ENCODE measurements around the gene PLA2G3.
"Not testable (repeated sequence)": the region's sequence is repeated elsewhere in the genome, so short reads cannot be mapped to it uniquely, and the experiment has no call there.

PLA2G3 gene

DNA sequence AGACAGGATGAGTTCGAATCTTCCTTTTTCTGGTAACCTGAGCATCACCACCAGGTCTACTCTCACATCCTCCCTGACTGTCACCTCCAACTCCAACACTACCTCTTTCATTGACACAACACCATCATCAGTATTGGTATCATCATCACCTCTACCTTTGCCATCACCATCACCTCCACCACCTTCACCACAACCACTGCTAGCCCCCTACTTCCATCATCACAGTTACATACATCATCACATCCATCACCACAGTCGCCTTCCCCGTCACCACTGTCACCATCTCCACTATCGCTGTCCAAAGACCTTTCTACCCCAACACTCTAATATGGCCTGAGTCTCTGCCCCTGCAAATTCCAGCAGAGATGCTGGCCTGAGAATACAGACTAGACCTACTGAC, 18.9 kb downstream of the PLA2G3 start:
- ATAC-seq = no peak

DNA sequence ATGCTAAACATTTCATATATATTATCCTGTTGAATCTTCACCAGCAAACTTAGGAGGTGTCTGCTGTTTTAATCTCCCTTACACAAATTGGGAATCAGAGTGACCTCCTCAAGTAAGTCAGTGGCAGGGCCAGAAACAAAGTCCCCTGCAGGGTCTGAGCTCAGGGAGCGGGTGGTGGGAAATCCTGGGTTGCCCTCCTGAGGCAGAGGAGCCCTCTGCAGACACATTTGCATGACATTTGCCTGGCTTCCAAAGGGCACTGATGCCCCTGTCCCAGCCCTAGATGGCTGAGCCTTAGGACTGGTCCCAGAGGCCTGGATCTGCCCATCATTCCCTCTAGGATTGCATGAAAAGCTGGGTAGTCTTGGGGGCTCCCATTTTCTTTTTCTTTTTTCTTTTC, 19.7 kb downstream of the PLA2G3 start:
- no peaks in the 10 kb centered on the region for H3K36me3 Mint-ChIP-seq
- H3K4me1 Mint-ChIP-seq = peaks cover 5% of the 10 kb centered on the region
- DNase-seq (ENCODE audit: low spot score in 2 of 2) (no peak), ATAC-seq (no peak)
- H3K9me3 Mint-ChIP-seq = no peaks in the 10 kb centered on the region
- H3K4me3 Mint-ChIP-seq = no peak overlapping the region
- H3K27ac Mint-ChIP-seq = no peak overlapping the region

More for the DNA sequence above, 18.9 kb downstream of the PLA2G3 start:
- DNase-seq (ENCODE audit: low spot score in 2 of 2) = no peak
- Mint-ChIP-seq H3K9me3 (no peaks in the 10 kb centered on the region), H3K4me1 (peaks cover 5% of the 10 kb centered on the region), H3K4me3 (no peak overlapping the region), H3K27ac (no peak overlapping the region), H3K36me3 (no peaks in the 10 kb centered on the region)

DNA sequence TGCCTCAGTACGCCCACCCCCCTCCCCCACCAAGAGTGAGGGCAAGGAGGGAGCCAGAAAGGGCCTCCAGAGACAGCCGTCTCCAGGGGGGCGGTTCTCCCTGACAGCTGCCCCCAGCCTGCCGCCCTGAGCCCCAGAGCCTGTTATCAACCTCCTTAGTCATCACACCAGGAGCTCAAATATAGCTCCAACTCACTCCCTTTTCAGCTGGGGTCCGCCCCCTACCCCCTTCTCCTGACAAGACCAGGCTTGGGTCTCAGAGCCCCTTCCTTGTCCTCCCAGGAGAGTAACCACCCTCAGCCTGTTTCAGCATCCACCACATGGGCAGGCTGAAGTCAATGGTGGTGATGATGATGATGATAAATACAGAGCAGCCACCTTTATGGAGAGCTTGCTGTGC, 20.1 kb downstream of the PLA2G3 start:
- H3K4me1 Mint-ChIP-seq = peaks cover 5% of the 10 kb centered on the region
- no peak for ATAC-seq
- no peaks in the 10 kb centered on the region for H3K9me3 Mint-ChIP-seq
- DNase-seq (ENCODE audit: low spot score in 2 of 2) = no peak
- no peak overlapping the region for H3K4me3 Mint-ChIP-seq
- no peaks in the 10 kb centered on the region for H3K36me3 Mint-ChIP-seq
- H3K27ac Mint-ChIP-seq = no peak overlapping the region

DNA sequence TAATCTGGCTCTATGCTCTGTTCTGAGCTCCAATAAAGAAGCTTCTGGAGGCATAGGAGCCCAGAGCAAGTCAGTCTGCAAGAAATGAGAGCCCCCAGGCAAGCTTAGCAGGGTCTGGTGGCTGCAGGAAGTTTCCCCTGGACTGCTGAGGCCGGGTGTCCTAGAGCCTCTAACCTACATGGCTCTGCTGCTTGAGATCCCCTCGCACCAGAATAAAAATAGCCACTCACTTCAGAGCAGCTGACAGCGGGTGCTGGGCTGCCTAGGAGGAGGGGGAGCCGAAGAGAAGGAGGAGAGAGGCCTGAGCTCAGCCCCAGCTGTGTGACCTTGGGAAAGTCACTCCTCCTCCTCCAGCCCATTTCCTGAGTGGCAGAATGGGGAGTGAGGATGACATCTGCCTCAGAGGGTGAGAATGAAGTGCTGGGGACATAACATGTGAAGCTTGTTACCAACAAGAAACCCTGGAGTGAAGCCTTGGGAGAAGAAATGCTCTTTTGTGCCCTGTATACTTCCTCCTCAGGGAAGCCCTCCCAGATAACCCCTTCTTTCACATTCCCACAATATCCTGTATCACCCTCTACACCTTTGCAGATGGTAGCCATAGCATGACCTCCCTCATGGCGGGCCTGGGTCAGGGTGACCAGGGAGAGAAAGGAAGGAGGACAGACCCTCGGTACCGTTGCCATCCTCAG, 21.1 kb downstream of the PLA2G3 start:
- no peak for DNase-seq (ENCODE audit: low spot score in 2 of 2)
- no peaks in the 10 kb centered on the region for H3K36me3 Mint-ChIP-seq
- no peaks in the 10 kb centered on the region for H3K9me3 Mint-ChIP-seq
- H3K27ac Mint-ChIP-seq = no peak overlapping the region
- peaks cover 5% of the 10 kb centered on the region for H3K4me1 Mint-ChIP-seq
- no peak overlapping the region for H3K4me3 Mint-ChIP-seq
- no peak for ATAC-seq

DNA sequence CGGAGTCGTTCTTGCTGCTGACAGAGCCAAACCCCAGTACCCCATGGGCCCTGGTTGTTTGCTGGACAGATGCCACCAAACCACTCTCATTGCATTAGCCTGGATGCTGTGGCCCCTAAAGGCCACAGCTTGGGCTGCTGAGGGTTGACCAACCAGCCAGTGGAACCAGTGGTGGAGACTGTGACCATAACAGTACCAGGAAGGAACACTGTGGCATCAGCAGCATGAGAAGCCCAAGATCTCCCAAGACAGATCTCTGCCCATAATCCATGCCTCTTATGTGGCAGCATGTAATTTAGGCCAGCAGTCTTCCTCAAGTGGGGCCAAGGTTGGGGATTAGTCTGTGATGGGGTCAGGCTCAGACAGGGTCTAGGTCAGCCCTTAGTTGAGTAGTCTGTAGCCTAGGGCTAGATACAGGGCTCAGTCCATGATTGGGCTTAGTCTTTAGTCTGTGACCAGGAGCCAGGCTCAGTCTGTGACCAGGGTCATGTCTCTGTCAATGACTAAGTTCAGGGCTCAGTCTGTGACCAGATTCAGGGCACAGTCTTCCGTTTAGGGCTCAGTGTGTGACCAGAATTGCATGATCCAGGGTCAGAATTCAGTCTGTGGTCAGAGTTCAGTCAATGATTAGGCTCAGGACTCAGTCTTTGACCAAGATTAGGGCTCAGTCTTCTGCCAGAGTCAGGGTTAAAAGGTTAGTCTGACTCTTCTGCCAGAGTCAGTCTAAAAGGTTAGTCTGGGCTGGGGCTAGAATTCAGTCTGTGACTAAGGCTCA, 22.1 kb downstream of the PLA2G3 start:
- ATAC-seq (peak; percentile 19), DNase-seq (ENCODE audit: low spot score in 2 of 2) (no peak)
- Mint-ChIP-seq H3K9me3 (no peaks in the 10 kb centered on the region), H3K4me1 (peaks cover 5% of the 10 kb centered on the region), H3K27ac (no peak overlapping the region), H3K36me3 (no peaks in the 10 kb centered on the region), H3K4me3 (no peak overlapping the region)

DNA sequence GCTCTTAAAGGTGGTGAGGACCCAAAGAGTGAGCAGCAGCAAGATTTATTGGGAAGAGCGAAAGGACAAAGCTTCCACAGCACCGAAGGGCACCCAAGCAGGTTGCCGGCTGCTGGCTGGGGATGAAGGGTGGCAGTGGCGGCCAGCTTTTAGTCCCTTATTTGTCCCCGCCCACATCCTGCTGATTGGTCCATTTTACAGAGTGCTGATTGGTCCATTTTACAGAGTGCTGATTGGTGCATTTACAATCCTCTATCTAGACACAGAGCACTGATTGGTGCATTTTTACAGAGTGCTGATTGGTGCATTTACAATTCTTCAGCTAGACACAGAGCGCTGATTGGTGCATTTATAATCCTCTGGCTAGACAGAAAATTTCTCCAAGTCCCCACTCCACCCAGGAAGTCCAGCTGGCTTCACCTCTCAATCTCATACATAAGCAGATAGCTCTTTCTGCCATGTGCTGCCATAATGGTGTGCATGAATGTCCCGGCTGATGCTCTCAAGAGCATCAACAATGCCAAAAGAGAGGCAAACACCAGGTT, 27.7 kb downstream of the PLA2G3 start:
- H3K9me3 Mint-ChIP-seq; H3K27ac Mint-ChIP-seq; H3K4me3 Mint-ChIP-seq; H3K36me3 Mint-ChIP-seq; ATAC-seq; H3K4me1 Mint-ChIP-seq; DNase-seq (ENCODE audit: low spot score in 2 of 2): not testable (repeated sequence)

DNA sequence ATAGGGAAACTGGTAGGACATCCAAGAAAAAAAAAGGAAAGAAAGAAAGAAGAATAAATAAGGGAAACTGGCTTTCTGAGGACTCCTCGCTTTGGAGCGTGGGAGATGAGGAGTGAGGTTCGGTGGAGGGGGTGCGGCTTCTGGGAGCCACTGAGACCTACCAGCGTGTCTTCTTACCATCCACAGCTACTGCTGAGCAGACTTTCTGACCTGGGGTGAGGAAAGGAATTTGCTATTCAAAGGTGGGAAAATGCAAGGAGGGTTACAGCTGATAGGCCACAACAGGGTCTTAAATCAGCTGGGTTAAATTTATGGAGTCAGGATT, 32.5 kb downstream of the PLA2G3 start:
- peak overlapping the region; percentile 84 for H3K4me3 Mint-ChIP-seq
- ATAC-seq = peak; percentile 39
- H3K27ac Mint-ChIP-seq = peak overlapping the region; percentile 83

DNA sequence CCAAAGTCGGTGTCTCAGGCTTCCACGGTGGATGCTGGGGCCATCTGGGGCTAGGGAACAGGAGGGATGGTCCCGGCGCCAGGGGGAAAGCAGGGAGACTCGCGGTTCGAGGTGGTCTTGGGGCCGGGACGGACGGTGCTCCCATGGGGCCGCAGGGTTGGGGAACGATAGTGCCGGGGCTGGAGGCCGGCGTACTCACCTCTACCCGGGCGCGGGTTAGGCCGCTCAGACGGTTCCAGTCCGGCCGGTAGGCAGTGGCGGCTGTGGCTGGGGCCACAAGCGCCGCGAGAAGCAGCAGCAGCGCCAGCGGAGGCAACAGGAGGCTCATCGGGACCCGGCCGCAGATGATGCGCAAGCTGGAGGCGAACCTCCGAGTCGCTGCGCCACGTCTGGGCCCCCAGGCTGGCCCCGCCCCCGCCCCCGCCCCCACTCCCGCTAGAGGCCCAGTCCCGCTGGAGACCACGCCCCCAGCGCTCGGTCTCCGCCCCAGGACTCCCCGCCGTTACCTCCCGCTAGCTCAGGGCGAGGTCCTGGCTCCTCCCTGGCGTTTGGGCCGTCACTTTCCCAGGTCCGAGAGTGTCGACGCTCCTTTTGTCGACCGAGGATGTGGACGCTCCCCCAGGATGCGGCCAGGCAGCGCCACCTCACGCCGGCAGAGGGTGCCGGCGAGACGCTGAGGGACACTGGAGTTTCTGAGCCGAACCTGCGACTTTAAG, 33.0 kb downstream of the PLA2G3 start, which contains the start of gene SELENOM:
Gene SELENOM (minus strand): TSS at position 391 of the 716 bp plus-strand sequence. CDS start 63 bp downstream, at position 328.
- H3K36me3 Mint-ChIP-seq = no peaks in the 10 kb centered on the region
- peak within 1 kb of the TSS; percentile 83 for H3K27ac Mint-ChIP-seq
- H3K4me3 Mint-ChIP-seq = peak within 1 kb of the TSS; percentile 84
- peaks cover 21% of the 10 kb centered on the region for H3K4me1 Mint-ChIP-seq
- H3K9me3 Mint-ChIP-seq = no peaks in the 10 kb centered on the region
- ATAC-seq (peak; percentile 95), DNase-seq (ENCODE audit: low spot score in 2 of 2) (peak; percentile 73 to 90)

More for the DNA sequence above, 32.5 kb downstream of the PLA2G3 start:
- Mint-ChIP-seq H3K4me1 (peaks cover 21% of the 10 kb centered on the region), H3K36me3 (no peaks in the 10 kb centered on the region), H3K9me3 (no peaks in the 10 kb centered on the region)
- DNase-seq (ENCODE audit: low spot score in 2 of 2) = no peak

DNA sequence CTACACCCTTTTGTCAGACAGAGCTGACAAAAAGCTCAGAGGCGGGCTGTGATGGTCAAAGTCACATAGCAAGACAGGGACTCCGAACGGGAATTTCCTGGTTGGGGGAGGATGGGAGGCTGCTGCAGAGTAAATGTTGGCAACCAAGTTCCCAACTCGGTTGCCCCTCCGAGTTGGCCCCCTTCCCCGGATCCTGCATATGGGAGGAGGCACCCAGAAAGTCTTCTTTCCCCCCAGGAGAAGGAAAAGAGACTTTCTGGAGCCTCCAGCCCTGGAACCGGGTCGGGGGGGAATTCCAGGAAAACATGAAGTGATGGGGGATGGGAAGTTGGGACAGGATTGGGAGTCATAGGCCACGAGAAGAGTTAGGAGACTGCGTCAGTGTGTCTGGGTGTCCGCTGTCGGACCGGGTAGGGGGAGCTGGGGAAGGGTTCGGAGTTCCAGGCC, 33.6 kb downstream of the PLA2G3 start:
- H3K36me3 Mint-ChIP-seq = no peaks in the 10 kb centered on the region
- peak overlapping the region; percentile 84 for H3K4me3 Mint-ChIP-seq
- no peaks in the 10 kb centered on the region for H3K9me3 Mint-ChIP-seq
- DNase-seq (ENCODE audit: low spot score in 2 of 2) (no peak), ATAC-seq (no peak)
- peaks cover 21% of the 10 kb centered on the region for H3K4me1 Mint-ChIP-seq
- H3K27ac Mint-ChIP-seq = peak overlapping the region; percentile 83

DNA sequence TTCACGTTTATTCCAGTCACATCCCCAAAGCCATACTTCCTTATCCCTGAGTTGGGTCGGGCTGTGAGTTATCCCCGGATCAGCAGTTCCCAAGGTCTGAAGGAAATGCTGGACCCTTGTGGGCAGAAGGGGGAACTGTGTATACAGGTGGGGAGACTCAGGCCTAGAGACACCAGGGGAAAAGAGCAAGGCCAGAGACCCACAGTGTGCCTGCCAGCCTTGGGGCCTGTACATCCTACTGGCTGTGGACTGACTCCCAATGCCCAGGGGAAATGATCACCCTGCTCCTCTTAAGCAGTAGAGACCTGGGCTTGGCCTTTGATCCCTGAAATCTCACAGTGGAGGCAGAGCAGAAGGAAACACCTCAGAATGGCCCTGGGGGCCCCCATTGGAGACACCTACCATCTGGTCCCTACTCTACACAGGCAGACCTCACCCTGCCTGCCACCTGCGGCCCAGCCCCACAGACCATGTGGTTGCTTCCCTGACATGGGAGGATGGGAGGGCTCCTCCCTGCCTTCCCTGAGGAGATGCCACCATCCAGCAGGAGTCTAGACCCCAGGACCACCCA, 34.2 kb downstream of the PLA2G3 start:
- DNase-seq (ENCODE audit: low spot score in 2 of 2) (no peak), ATAC-seq (no peak)
- H3K4me1 Mint-ChIP-seq = peaks cover 21% of the 10 kb centered on the region
- no peaks in the 10 kb centered on the region for H3K36me3 Mint-ChIP-seq
- peak overlapping the region; percentile 84 for H3K4me3 Mint-ChIP-seq
- H3K9me3 Mint-ChIP-seq = no peaks in the 10 kb centered on the region
- peak overlapping the region; percentile 83 for H3K27ac Mint-ChIP-seq

DNA sequence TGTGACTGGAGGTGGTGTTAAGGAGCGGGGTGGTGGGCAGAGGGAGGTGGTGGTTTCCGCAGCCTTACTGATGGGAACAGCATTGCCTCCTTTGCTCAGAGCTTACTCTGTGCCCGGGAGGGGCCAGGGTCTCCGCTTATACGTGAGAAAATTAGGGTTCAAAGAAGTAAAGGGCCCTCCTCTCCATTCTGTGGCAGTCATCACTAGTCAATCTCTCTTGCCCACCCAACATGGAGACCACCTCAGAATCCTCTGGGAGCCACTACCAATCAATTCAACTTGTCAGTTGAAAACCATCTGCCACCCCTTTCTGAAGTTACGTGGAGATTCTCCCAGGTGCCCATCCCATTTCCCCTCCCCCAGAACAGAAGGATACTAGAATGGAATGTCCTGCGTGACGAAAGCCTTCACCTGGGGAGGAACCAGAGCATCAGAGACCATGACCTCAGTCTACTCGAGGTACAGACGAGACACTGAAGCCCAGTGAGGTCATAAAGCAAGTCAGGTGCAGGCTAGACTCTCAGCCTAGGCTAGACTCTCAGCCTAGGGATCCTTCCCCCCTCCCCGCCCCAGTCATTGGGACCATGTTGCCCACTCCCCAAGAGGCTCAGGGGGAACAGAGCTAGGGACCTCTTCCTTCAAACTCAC, 34.9 kb downstream of the PLA2G3 start:
- Mint-ChIP-seq H3K4me3 (peak overlapping the region; percentile 84), H3K9me3 (no peaks in the 10 kb centered on the region), H3K36me3 (no peaks in the 10 kb centered on the region), H3K4me1 (peaks cover 21% of the 10 kb centered on the region), H3K27ac (no peak overlapping the region)
- DNase-seq (ENCODE audit: low spot score in 2 of 2) = no peak
- ATAC-seq = no peak

DNA sequence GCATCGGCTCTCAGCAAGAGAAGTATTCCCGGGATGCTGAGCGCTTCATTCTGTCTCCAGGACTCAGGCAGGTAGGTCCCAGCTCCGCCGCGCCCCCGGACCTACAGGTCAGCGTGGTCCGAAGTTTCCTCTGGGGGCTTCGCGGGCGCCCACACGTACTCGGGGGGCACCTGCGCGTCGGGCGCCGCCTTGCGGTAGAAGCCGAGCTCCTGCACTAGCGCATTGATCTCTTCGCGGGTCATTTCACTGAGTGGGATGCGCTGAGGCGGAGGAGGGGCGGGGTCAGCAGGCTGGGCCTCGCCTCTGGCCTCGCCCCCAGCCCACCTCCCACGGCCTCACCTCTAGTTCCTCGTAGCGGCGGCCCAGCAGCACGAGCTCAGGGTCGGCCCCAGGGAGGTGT, 35.4 kb downstream of the PLA2G3 start:
- H3K4me3 Mint-ChIP-seq = no peak overlapping the region
- ATAC-seq (no peak), DNase-seq (ENCODE audit: low spot score in 2 of 2) (no peak)
- peaks cover 21% of the 10 kb centered on the region for H3K4me1 Mint-ChIP-seq
- H3K36me3 Mint-ChIP-seq = no peaks in the 10 kb centered on the region
- no peak overlapping the region for H3K27ac Mint-ChIP-seq
- no peaks in the 10 kb centered on the region for H3K9me3 Mint-ChIP-seq

DNA sequence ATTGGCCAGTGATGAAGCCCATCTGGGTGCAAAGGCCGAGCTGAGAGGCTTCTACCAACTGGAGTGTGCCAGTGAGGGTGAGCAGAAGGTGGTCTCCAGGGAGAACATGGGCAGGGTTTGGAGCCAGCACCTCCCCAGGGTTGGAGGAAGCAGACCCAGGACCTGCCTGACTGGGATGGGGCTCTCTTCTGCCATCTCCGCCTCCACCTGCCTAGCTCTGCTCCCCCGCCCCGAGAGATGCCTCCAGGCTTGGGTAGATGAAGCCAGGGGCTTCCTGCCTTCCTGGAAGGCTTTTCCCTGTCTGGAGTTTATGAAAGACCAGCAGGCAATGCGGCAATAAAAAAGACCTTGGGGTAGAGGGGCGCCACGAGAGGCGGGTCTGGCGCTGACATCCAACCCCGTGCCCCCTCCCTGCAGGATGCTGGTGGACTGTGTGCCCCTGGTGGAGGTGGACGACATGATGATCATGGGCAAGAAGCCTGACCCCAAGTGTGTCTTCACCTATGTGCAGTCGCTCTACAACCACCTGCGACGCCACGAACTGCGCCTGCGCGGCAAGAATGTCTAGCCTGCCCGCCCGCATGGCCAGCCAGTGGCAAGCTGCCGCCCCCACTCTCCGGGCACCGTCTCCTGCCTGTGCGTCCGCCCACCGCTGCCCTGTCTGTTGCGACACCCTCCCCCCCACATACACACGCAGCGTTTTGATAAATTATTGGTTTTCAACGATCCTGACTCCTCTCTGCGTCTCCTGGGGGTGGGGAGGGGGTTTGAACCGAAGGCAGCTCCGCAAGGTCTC, 36.2 kb downstream of the PLA2G3 start:
- ATAC-seq (no peak), DNase-seq (ENCODE audit: low spot score in 2 of 2) (no peak)
- peaks cover 21% of the 10 kb centered on the region for H3K4me1 Mint-ChIP-seq
- H3K9me3 Mint-ChIP-seq = no peaks in the 10 kb centered on the region
- H3K36me3 Mint-ChIP-seq = no peaks in the 10 kb centered on the region
- no peak overlapping the region for H3K4me3 Mint-ChIP-seq
- no peak overlapping the region for H3K27ac Mint-ChIP-seq

DNA sequence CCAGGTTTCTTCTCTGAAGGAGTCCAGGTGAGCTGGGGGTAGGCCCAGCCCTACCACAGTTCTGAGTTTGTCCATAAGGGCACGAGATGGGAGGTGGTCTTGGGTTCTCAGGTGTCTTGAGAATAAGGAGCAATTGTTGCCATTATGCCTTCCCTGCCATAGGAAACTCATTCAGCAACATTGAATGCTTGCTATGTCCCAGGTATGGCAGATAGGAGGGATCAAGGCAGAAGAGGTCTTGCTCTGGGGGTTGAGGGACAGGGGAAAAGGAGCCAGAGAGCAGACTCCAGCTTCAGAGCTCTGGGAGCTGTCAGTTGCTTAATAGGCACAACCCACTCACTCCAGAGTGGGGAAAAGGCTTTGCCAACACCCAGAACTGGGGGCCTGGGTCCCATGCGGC, 37.2 kb downstream of the PLA2G3 start:
- H3K4me3 Mint-ChIP-seq = no peak overlapping the region
- no peak for ATAC-seq
- H3K4me1 Mint-ChIP-seq = peaks cover 21% of the 10 kb centered on the region
- H3K36me3 Mint-ChIP-seq = no peaks in the 10 kb centered on the region
- H3K9me3 Mint-ChIP-seq = no peaks in the 10 kb centered on the region
- H3K27ac Mint-ChIP-seq = no peak overlapping the region
- DNase-seq (ENCODE audit: low spot score in 2 of 2) = no peak
